Prostate gland (tissue), 2 donors: ENCODE data around the gene FAS. TPM values are rescaled to one million over a fixed set of nuclear protein-coding genes. Genes with fewer than 3 reads are reported as not detected.

Source experiments
- DNase-seq: peaks from one replicate; pipeline ENCODE4 v3.0.0-alpha.2; 2019; ENCODE audit warnings: low spot score
- H3K27ac ChIP-seq, 2 donors: fragments of 200-600 bp; sonication (generic); 2 replicates each; pipeline ENCODE4 v1.5.1; 2017 to 2019
- H3K27me3 ChIP-seq: fragments of 200-600 bp; sonication (generic); replicated peaks from 2 replicates; pipeline ENCODE4 v1.5.1; 2019; ENCODE audit not compliant: insufficient read depth
- H3K36me3 ChIP-seq, 2 donors: fragments of 200-600 bp; sonication (generic); 1 replicate in 1 of 2; 2 replicates in 1 of 2; pipeline versions ENCODE4 v1.5.1 to v1.8.1; 2017 to 2019
- H3K4me1 ChIP-seq: fragments of 200-600 bp; sonication (generic); replicated peaks from 2 replicates; pipeline ENCODE4 v1.5.1; 2019
- H3K4me3 ChIP-seq, 2 donors: fragments of 200-600 bp; sonication (generic); 2 replicates each; pipeline ENCODE4 v1.5.1; 2017 to 2019
- H3K9me3 ChIP-seq: fragments of 200-600 bp; sonication (generic); 2 replicates; pipeline ENCODE4 v1.5.1; 2017
- CTCF ChIP-seq, 4 experiments: fragments of 200-600 bp in 2 of 4; fragments of 450-650 bp in 2 of 4; sonication (generic) in 2 of 4; IDR thresholded peaks; 1 replicate in 3 of 4; 2 replicates in 1 of 4; pipeline ENCODE4 v1.5.1; 2016 to 2019; ENCODE audit warnings: antibody characterized with exemption in 4 of 4, mild to moderate bottlenecking in 2 of 4, moderate library complexity in 2 of 4
- POLR2A ChIP-seq: fragments of 450-650 bp; IDR thresholded peaks from one replicate; pipeline ENCODE4 v1.6.1; 2016; ENCODE audit warnings: antibody characterized with exemption, mild to moderate bottlenecking
- POLR2AphosphoS5 ChIP-seq: sonication (generic); formaldehyde crosslinking; IDR thresholded peaks from one replicate; pipeline ENCODE4 v1.6.1; 2017; ENCODE audit warnings: antibody characterized with exemption
- WGBS: methylation state at CpG from one replicate; pipeline ENCODE4 v1.1.5; 2018; 5-methylcytosine and 5-hydroxymethylcytosine counted together
- intact Hi-C: fragments of 100-400 bp; cut with DNase I; formaldehyde crosslinking; loops from one replicate; pipeline ENCODE4 v1.14.2; 2022
- total RNA-seq, 2 donors: library from RNA; depleted of rRNA; stranded (reverse); fragments of >200 nt; gene quantifications; one replicate each; pipeline ENCODE4 v1.1.0, GENCODE V29; 2016

Gene FAS
- total RNA-seq, 2 donors from 2014 or later = 13.7 to 17.7 TPM

GRCh38 chr10:88989824-88990383 lies 694 bp upstream of the FAS start:
- peak; percentile 66 for DNase-seq
- Histone ChIP-seq H3K27ac (peak overlapping the region; percentile 87 to 95), H3K9me3 (no peaks in the 10 kb centered on the region), H3K27me3 (no peaks in the 10 kb centered on the region), H3K4me3 (peak overlapping the region; percentile 69 to 84), H3K36me3 (no peaks in the 10 kb centered on the region), H3K4me1 (no peaks in the 10 kb centered on the region)
- TF ChIP-seq POLR2A (no peak), POLR2AphosphoS5 (peak; percentile 55)
- intact Hi-C loops = loop anchor here (2.0 kb wide), 1 partner anchor 153 kb away; no protein-coding TSS in a partner anchor
- WGBS = 4% methylated on average over 8 of the region's 8 CpGs

GRCh38 chr10:88991161-88991898 lies 732 bp downstream of the FAS start:
- H3K4me3 ChIP-seq = peak overlapping the region; percentile 69 to 84
- H3K27me3 ChIP-seq = no peaks in the 10 kb centered on the region
- no peaks in the 10 kb centered on the region for H3K9me3 ChIP-seq
- intact Hi-C loops = loop anchor here (2.0 kb wide), 1 partner anchor 155 kb away; no protein-coding TSS in a partner anchor
- under 1% methylated on average over 31 of the region's 38 CpGs for WGBS
- peak; percentile 65 for DNase-seq
- peak overlapping the region; percentile 87 to 95 for H3K27ac ChIP-seq
- H3K4me1 ChIP-seq = no peaks in the 10 kb centered on the region
- TF ChIP-seq POLR2AphosphoS5 = peak; percentile 41
- peak; percentile 37 for TF ChIP-seq POLR2A
- TF ChIP-seq CTCF (IDR thresholded peaks at IDR 0.05) = no peak
- no peaks in the 10 kb centered on the region for H3K36me3 ChIP-seq

GRCh38 chr10:88991899-88992320 lies 1.3 kb downstream of the FAS start:
- peak overlapping the region; percentile 69 to 84 for H3K4me3 ChIP-seq
- intact Hi-C loops = loop anchor here (2.0 kb wide), 1 partner anchor 155 kb away; no protein-coding TSS in a partner anchor
- H3K4me1 ChIP-seq = no peaks in the 10 kb centered on the region
- H3K9me3 ChIP-seq = no peaks in the 10 kb centered on the region
- H3K27me3 ChIP-seq = no peaks in the 10 kb centered on the region
- 8% methylated on average over 6 of the region's 6 CpGs for WGBS
- H3K36me3 ChIP-seq = no peaks in the 10 kb centered on the region
- H3K27ac ChIP-seq = peak overlapping the region; percentile 87 to 95
- DNase-seq = no peak
- TF ChIP-seq POLR2AphosphoS5 (no peak), CTCF (IDR thresholded peaks at IDR 0.05) (no peak), POLR2A (no peak)

- Histone ChIP-seq H3K9me3 (no peaks in the 10 kb centered on the region), H3K4me3 (peak overlapping the region; percentile 11 to 15), H3K4me1 (no peaks in the 10 kb centered on the region), H3K27ac (peak overlapping the region; percentile 87 to 95), H3K27me3 (no peaks in the 10 kb centered on the region), H3K36me3 (no peaks in the 10 kb centered on the region)
- intact Hi-C loops = no loop called here
- DNase-seq = peak; percentile 37
- TF ChIP-seq POLR2AphosphoS5 (peak; percentile 37), POLR2A (no peak)
- 18% methylated on average over 3 of the region's 3 CpGs for WGBS
Measured at GRCh38 chr10:88992921-88993524, 2.4 kb downstream of the FAS start.

- Histone ChIP-seq H3K4me1 (no peaks in the 10 kb centered on the region), H3K4me3 (no peak overlapping the region), H3K27ac (peak overlapping the region in 1 of 2 donors; percentile 87), H3K27me3 (no peaks in the 10 kb centered on the region), H3K36me3 (no peaks in the 10 kb centered on the region), H3K9me3 (no peaks in the 10 kb centered on the region)
- 18% methylated on average over 1 of the region's 1 CpG for WGBS
- TF ChIP-seq POLR2A (no peak), POLR2AphosphoS5 (no peak)
- no peak for DNase-seq
- intact Hi-C loops = no loop called here
Measured at GRCh38 chr10:88994019-88994418, 3.4 kb downstream of the FAS start.

- TF ChIP-seq CTCF (IDR thresholded peaks at IDR 0.05) = no peak
- no peak for TF ChIP-seq POLR2AphosphoS5
- TF ChIP-seq POLR2A = no peak
- 83% methylated on average over 7 of the region's 7 CpGs for WGBS
- H3K4me1 ChIP-seq = no peaks in the 10 kb centered on the region
- H3K36me3 ChIP-seq = no peaks in the 10 kb centered on the region
- intact Hi-C loops = no loop called here
- H3K9me3 ChIP-seq = no peaks in the 10 kb centered on the region
- H3K27me3 ChIP-seq = no peaks in the 10 kb centered on the region
- no peak for DNase-seq
- H3K27ac ChIP-seq = no peak overlapping the region
- no peak overlapping the region for H3K4me3 ChIP-seq
Measured at GRCh38 chr10:88995156-88995876, 4.7 kb downstream of the FAS start.
